CD4-positive, alpha-beta T cell (primary cell): ENCODE results near the gene ACOT12. TPM values are rescaled to one million over a fixed set of nuclear protein-coding genes. Genes with fewer than 3 reads are reported as not detected.

ENCODE experiments used
- ATAC-seq: fragments of 200-7000 bp; cut with Tn5 transposase; one replicate; pipeline ENCODE4 v1.10.0; 2022; ENCODE audit warnings: mild to moderate bottlenecking; ENCODE audit not compliant: poor library complexity
- CTCF ChIA-PET: fragments of 350-600 bp; sonication (Branson Sonifier 250); formaldehyde crosslinking; loops from one replicate; lab custom pipeline; 2021; ENCODE audit warnings: antibody characterized with exemption, inconsistent platforms; lab: Charles Lee
- POLR2A ChIA-PET: fragments of 350-600 bp; sonication (Branson Sonifier 250); formaldehyde crosslinking; loops from one replicate; lab custom pipeline; 2021; ENCODE audit warnings: antibody characterized with exemption, inconsistent platforms; lab: Charles Lee
- DNase-seq, 14 experiments: peaks; one replicate each; pipeline ENCODE4 v3.0.0-alpha.2; 2013 to 2020; ENCODE audit warnings: mixed read lengths in 2 of 14
- H3K27ac ChIP-seq, 2 donors: one replicate each; pipeline versions ENCODE4 v1.5.1 to v1.7.0; 2013; ENCODE audit warnings: low read length in 2 of 2, low read depth in 1 of 2, mild to moderate bottlenecking in 1 of 2
- H3K27me3 ChIP-seq, 2 experiments: 1 replicate in 1 of 2; 2 replicates in 1 of 2; pipeline versions ENCODE4 v1.6.1 to v1.7.0; 2013; ENCODE audit warnings: low read length in 2 of 2, control low read depth in 1 of 2, mild to moderate bottlenecking in 1 of 2, moderate library complexity in 1 of 2; ENCODE audit not compliant: insufficient read depth in 2 of 2, control insufficient read depth in 1 of 2
- H3K36me3 ChIP-seq: one replicate; pipeline ENCODE4 v1.6.1; 2013; ENCODE audit warnings: low read length, control low read depth; ENCODE audit not compliant: insufficient read depth
- H3K4me1 ChIP-seq: one replicate; pipeline ENCODE4 v1.6.1; 2013; ENCODE audit warnings: low read length, control low read depth; ENCODE audit not compliant: insufficient read depth
- H3K4me3 ChIP-seq: one replicate; pipeline ENCODE4 v1.5.1; 2013; ENCODE audit warnings: mild to moderate bottlenecking, low read length, moderate library complexity
- H3K9me3 ChIP-seq, 2 experiments: 1 replicate in 1 of 2; 2 replicates in 1 of 2; pipeline versions ENCODE4 v1.6.1 to v1.7.0; 2013; ENCODE audit warnings: low read length in 2 of 2, mild to moderate bottlenecking in 2 of 2, control low read depth in 1 of 2, moderate library complexity in 1 of 2; ENCODE audit not compliant: control insufficient read depth in 1 of 2, insufficient read depth in 1 of 2
- H3K27ac Mint-ChIP-seq: one replicate; pipeline ENCODE4 v1.8.0; 2020; ENCODE audit warnings: mixed read lengths
- H3K27me3 Mint-ChIP-seq: one replicate; pipeline ENCODE4 v1.8.0; 2021; ENCODE audit warnings: mixed read lengths
- H3K36me3 Mint-ChIP-seq: one replicate; pipeline ENCODE4 v1.8.0; 2021; ENCODE audit warnings: low read depth, mixed read lengths
- H3K4me1 Mint-ChIP-seq: one replicate; pipeline ENCODE4 v1.8.0; 2021; ENCODE audit warnings: low read depth, mixed read lengths
- H3K4me3 Mint-ChIP-seq: one replicate; pipeline ENCODE4 v1.8.0; 2020; ENCODE audit warnings: mild to moderate bottlenecking, mixed read lengths
- H3K9me3 Mint-ChIP-seq: one replicate; pipeline ENCODE4 v1.8.0; 2020; ENCODE audit warnings: mixed read lengths
- intact Hi-C, 2 experiments: fragments of 100-400 bp; cut with DNase I in 1 of 2; cut with micrococcal nuclease in 1 of 2; formaldehyde crosslinking; loops; one replicate each; pipeline versions ENCODE4 v1.15.1 to v1.9.0; 2023 to 2025; cut with DNase I, micrococcal nuclease
- total RNA-seq, 174 experiments: library from RNA in 2 of 174; stranded (reverse) in 2 of 174; gene quantifications; one replicate each; pipeline ENCODE4 v1.2.3 and lab custom pipeline; 2021 to 2026
- TF ChIP-seq, protein P1 (sequence below): fragments of 200-600 bp; IDR thresholded peaks from one replicate; pipeline ENCODE4 v1.8.0; 2022; ENCODE audit warnings: antibody characterized with exemption, mild to moderate bottlenecking

Gene ACOT12
- total RNA-seq, 2 experiments from 2014 or later, result 0.39 to 0.44 TPM

DNA sequence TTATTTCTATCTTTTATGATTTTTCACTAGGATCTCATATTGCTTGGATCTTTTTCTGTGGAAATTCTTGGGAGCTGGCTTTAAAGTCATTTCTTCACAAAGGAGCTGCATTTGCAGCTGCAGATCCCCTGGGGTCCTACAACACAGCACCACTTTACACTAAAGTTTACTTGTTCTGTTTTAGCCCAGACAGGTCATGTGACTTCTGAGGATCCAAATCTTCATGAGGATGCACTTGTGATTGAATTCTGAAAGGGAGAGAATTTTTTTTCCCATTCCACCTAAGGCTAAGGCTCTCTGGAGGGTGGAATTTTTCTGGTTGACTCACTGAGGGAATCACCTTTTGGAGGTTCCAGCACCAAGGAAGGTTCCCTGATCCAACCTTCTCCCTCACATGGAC, 43.4 kb downstream of the ACOT12 start:
- Mint-ChIP-seq H3K4me1 (no peaks in the 10 kb centered on the region), H3K27me3 (no peaks in the 10 kb centered on the region), H3K9me3 (no peaks in the 10 kb centered on the region), H3K4me3 (no peak overlapping the region), H3K36me3 (no peaks in the 10 kb centered on the region), H3K27ac (no peak overlapping the region)
- ATAC-seq (no peak), DNase-seq (no peak)
- Histone ChIP-seq H3K27me3 (no peaks in the 10 kb centered on the region), H3K4me1 (no peaks in the 10 kb centered on the region), H3K36me3 (no peaks in the 10 kb centered on the region), H3K4me3 (no peak overlapping the region), H3K9me3 (no peaks in the 10 kb centered on the region), H3K27ac (no peak overlapping the region)
- POLR2A ChIA-PET, result no interaction called here
- TF ChIP-seq, protein P1, sequence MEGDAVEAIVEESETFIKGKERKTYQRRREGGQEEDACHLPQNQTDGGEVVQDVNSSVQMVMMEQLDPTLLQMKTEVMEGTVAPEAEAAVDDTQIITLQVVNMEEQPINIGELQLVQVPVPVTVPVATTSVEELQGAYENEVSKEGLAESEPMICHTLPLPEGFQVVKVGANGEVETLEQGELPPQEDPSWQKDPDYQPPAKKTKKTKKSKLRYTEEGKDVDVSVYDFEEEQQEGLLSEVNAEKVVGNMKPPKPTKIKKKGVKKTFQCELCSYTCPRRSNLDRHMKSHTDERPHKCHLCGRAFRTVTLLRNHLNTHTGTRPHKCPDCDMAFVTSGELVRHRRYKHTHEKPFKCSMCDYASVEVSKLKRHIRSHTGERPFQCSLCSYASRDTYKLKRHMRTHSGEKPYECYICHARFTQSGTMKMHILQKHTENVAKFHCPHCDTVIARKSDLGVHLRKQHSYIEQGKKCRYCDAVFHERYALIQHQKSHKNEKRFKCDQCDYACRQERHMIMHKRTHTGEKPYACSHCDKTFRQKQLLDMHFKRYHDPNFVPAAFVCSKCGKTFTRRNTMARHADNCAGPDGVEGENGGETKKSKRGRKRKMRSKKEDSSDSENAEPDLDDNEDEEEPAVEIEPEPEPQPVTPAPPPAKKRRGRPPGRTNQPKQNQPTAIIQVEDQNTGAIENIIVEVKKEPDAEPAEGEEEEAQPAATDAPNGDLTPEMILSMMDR, result no peak
- intact Hi-C loops, result no loop called here
- CTCF ChIA-PET, result no interaction called here

DNA sequence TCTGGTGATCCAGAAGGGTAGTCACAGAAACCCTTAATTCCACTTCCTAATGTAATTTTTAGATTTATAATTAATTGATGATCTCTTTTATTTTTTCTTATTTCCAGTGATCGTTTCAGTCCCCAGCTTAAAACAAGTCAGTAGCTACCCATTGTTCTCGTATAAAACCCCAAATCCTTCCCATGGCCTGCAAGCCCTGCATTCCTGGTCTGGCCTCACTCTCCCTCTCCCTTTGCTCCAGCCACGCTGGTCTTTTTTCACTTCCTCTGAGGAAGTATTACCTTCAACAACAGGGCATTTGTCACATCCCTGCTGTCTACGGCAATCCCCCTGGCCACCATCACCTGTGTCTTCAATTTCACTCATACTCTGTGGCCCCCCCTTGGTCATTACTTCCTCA, 44.8 kb downstream of the ACOT12 start:
- H3K36me3 Mint-ChIP-seq, result no peaks in the 10 kb centered on the region
- DNase-seq (no peak), ATAC-seq (no peak)
- POLR2A ChIA-PET, result no interaction called here
- H3K27ac Mint-ChIP-seq, result no peak overlapping the region
- no peak overlapping the region for H3K27ac ChIP-seq
- CTCF ChIA-PET, result no interaction called here
- H3K9me3 Mint-ChIP-seq, result no peaks in the 10 kb centered on the region
- no peaks in the 10 kb centered on the region for H3K9me3 ChIP-seq
- H3K4me3 ChIP-seq, result no peak overlapping the region
- H3K4me1 ChIP-seq, result no peaks in the 10 kb centered on the region
- H3K4me1 Mint-ChIP-seq, result no peaks in the 10 kb centered on the region
- no peaks in the 10 kb centered on the region for H3K36me3 ChIP-seq
- no peak overlapping the region for H3K4me3 Mint-ChIP-seq
- H3K27me3 ChIP-seq, result no peaks in the 10 kb centered on the region
- TF ChIP-seq, protein P1, result no peak
- no peaks in the 10 kb centered on the region for H3K27me3 Mint-ChIP-seq
- intact Hi-C loops, result no loop called here

DNA sequence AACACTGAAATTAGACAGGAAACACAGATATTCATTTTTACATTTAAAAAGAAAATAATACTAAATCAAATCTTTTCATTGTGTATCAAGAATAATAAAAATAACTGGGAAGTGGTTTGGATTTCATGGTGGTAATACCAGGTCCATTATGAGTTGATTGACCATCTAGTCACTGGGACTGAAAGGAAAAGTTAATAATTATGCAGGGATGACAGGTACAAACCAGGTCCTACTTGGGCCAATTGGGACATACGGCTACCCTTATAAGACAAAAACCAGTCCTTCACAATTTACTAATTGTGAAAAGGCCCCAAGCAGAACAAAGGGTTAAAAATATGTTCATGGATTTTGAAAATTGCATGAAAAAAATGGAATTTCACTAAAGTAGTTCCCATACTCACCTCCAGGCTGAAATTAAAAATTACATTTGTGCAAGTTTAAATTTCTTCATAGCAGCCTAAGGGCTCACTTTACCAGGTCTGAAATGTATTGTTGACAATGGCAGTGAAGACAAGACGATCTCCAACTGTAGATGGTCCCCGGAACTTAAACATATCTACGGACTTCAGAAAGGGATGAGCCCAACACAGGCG, 48.4 kb downstream of the ACOT12 start:
- Mint-ChIP-seq H3K36me3 (no peaks in the 10 kb centered on the region), H3K4me1 (no peaks in the 10 kb centered on the region)
- intact Hi-C loops, result no loop called here

More for the DNA sequence above, 48.4 kb downstream of the ACOT12 start:
- Mint-ChIP-seq H3K4me3 (no peak overlapping the region), H3K27ac (no peak overlapping the region), H3K27me3 (no peaks in the 10 kb centered on the region), H3K9me3 (no peaks in the 10 kb centered on the region)
- ChIA-PET POLR2A (no interaction called here), CTCF (no interaction called here)
- H3K4me1 ChIP-seq, result no peaks in the 10 kb centered on the region
- H3K36me3 ChIP-seq, result no peaks in the 10 kb centered on the region
- no peaks in the 10 kb centered on the region for H3K27me3 ChIP-seq
- no peak overlapping the region for H3K27ac ChIP-seq
- TF ChIP-seq, protein P1, result no peak
- no peak overlapping the region for H3K4me3 ChIP-seq
- DNase-seq, result no peak
- H3K9me3 ChIP-seq, result no peaks in the 10 kb centered on the region
- no peak for ATAC-seq
